ENCODE results near the gene EIF4G3.

- TF ChIP-seq POLR2A (IDR thresholded peaks at IDR 0.05), result no peak
- no peak for TF ChIP-seq CTCF (IDR thresholded peaks at IDR 0.05)
- no peak for TF ChIP-seq POLR2AphosphoS5 (IDR thresholded peaks at IDR 0.05; ENCODE audit: insufficient read depth in 1 of 2, low read depth in 1 of 2)
Measured at GRCh38 chr1:21200767-21201166, 24.1 kb upstream of the EIF4G3 start.
